Measurements from ENCODE around the gene BASP1.
A peak's percentile ranks its signal among the peaks of the same experiment; 100 is the strongest.

BASP1 gene

DNA sequence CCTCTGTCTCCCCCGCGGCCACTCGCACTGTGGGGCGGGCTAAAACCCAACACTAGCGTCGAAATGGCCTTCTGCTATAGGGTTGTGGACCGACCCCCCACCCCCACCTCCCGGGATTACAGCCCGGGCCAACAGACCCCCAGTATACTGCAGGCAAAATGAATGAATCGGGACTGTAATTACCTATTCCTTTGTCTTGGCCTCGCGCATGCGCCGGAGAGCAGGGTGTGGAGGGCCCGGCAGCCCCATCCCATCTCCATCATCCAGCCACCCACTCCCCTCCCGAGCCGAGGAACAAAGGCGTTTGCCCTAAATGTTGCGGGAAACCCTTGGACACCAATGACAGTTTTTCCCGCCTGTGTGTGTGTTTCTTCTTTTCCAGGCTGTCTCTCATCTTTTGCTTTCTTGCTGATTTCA is 1.6 kb downstream of the BASP1 start:
- H3K4me3 ChIP-seq (ENCODE audit: low read depth, low read length) = peak overlapping the region; percentile 89
- no peak for DNase-seq (ENCODE audit: low read depth)
- TF ChIP-seq POLR2A (IDR thresholded peaks at IDR 0.05; ENCODE audit: extremely low read depth, insufficient read length) = no peak
- TF ChIP-seq, protein P1, sequence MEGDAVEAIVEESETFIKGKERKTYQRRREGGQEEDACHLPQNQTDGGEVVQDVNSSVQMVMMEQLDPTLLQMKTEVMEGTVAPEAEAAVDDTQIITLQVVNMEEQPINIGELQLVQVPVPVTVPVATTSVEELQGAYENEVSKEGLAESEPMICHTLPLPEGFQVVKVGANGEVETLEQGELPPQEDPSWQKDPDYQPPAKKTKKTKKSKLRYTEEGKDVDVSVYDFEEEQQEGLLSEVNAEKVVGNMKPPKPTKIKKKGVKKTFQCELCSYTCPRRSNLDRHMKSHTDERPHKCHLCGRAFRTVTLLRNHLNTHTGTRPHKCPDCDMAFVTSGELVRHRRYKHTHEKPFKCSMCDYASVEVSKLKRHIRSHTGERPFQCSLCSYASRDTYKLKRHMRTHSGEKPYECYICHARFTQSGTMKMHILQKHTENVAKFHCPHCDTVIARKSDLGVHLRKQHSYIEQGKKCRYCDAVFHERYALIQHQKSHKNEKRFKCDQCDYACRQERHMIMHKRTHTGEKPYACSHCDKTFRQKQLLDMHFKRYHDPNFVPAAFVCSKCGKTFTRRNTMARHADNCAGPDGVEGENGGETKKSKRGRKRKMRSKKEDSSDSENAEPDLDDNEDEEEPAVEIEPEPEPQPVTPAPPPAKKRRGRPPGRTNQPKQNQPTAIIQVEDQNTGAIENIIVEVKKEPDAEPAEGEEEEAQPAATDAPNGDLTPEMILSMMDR (IDR thresholded peaks at IDR 0.05; ENCODE audit: low read depth, low read length) = no peak

DNA sequence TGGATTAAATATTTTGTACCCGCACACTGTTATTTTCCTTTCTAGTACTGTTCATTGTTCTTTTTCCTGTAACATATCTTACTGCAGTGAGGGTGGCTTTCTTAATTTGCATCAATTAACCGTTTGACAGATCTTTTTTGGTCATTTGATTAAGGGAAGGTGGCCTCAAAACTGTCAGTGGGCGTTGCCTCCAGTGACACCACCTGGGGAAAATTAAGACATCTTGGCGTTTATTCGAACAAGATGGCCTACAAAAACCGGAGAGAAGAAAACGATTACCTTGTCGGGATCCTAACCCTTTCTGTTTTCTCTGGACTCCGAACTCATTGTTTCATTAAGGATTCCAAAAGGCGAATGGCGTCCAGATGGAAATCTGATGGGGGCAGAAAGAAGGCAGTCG is 2.0 kb downstream of the BASP1 start:
- TF ChIP-seq, protein P1 (IDR thresholded peaks at IDR 0.05; ENCODE audit: low read depth, low read length) = no peak
- TF ChIP-seq, protein P2, sequence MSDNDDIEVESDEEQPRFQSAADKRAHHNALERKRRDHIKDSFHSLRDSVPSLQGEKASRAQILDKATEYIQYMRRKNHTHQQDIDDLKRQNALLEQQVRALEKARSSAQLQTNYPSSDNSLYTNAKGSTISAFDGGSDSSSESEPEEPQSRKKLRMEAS (IDR thresholded peaks at IDR 0.05; ENCODE audit: low read depth, low read length) = no peak
- TF ChIP-seq POLR2A (IDR thresholded peaks at IDR 0.05; ENCODE audit: extremely low read depth, insufficient read length) (no peak), MYC (IDR thresholded peaks at IDR 0.05; ENCODE audit: low read depth, low read length) (no peak)
- no peak for DNase-seq (ENCODE audit: low read depth)
- H3K4me3 ChIP-seq (ENCODE audit: low read depth, low read length) = peak overlapping the region; percentile 89

DNA sequence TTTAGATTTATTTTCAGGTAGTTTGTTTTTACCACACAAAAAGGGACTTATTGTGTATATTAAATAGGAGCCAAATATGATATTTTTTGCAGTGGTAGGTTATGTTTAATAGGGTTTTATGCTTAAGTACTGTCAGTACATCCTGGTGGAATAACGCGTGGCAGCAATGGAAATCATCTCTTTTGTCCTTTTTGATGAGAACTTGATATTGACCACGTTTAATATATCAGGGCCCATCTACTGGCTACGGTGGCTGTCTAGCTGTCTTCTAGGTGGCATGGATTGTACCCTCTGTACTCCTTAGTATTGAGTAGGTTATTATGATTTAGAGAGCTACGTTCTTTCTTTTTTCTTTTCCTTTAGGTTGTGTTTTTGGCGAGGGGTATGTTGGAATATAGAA is 2.6 kb downstream of the BASP1 start:
- H3K4me3 ChIP-seq (ENCODE audit: low read depth, low read length) = no peak overlapping the region

DNA sequence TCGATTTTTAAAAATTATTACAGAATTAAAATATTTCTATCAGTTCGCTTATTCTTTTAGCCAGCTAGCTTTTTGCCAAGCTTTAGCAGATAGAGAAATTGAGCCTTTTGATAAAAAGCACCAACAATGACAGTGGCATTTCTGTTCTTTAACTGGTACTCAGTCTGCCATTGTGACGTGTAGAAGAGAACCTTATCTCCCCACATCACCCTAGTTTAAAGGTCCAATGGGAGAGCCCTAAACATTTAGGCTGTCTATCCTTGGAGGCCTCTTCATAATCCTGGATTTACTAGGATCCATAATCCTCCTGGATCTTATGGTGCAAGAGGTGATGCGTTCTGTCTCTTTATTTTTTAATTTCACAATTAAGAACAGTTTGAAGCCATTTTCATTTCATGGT is 3.0 kb downstream of the BASP1 start:
- H3K4me3 ChIP-seq (ENCODE audit: low read depth, low read length) = no peak overlapping the region
- no peak for DNase-seq (ENCODE audit: low read depth)
- TF ChIP-seq, protein P1 (IDR thresholded peaks at IDR 0.05; ENCODE audit: low read depth, low read length) = no peak
- TF ChIP-seq, protein P2 (IDR thresholded peaks at IDR 0.05; ENCODE audit: low read depth, low read length) = no peak
- no peak for TF ChIP-seq POLR2A (IDR thresholded peaks at IDR 0.05; ENCODE audit: extremely low read depth, insufficient read length)
- TF ChIP-seq MYC (IDR thresholded peaks at IDR 0.05; ENCODE audit: low read depth, low read length) = no peak

More for the DNA sequence above, 2.6 kb downstream of the BASP1 start:
- TF ChIP-seq, protein P2 (IDR thresholded peaks at IDR 0.05; ENCODE audit: low read depth, low read length) = no peak
- TF ChIP-seq MYC (IDR thresholded peaks at IDR 0.05; ENCODE audit: low read depth, low read length) = no peak
- TF ChIP-seq, protein P1 (IDR thresholded peaks at IDR 0.05; ENCODE audit: low read depth, low read length) = no peak
- TF ChIP-seq POLR2A (IDR thresholded peaks at IDR 0.05; ENCODE audit: extremely low read depth, insufficient read length) = no peak
- DNase-seq (ENCODE audit: low read depth) = no peak

DNA sequence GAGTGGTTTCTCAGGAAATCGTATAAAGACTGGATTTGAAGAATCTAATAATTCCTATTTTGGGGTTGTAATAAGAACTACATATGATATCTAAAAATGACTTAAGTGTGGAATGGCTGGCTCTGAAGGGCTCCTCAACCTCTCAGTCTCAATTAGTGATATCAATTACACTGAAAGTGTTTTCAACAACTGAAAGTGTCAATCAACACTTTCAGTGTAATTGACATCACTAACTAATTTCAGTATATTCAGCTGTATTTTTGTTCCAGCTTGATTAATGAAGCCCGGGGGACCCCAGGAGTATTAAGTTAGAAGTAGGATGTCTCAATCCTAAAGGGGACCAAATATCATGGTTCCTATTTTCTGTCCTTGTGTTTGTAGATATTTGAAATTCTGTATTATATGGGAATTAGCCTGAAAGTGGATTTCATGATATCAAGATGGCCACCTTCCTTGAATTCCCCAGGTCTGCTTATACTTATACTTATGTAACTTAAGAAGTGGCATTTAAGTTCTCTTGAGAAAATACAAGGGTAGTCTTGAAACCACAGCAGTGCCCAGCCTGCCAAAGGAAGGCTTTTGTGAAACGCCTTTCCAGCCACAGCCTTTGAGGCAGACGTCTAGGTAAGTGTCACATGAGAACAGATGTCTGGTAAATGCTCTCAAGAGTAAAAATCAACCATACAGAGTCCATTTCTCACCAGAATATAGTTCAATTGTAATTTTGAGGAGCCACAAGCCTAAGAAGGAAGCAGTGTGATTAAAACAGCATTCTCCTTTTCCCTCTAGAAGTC is 4.6 kb downstream of the BASP1 start:
- DNase-seq (ENCODE audit: low read depth) = peak; percentile 21
- TF ChIP-seq, protein P2 (IDR thresholded peaks at IDR 0.05; ENCODE audit: low read depth, low read length) = no peak
- TF ChIP-seq POLR2A (IDR thresholded peaks at IDR 0.05; ENCODE audit: extremely low read depth, insufficient read length) (no peak), MYC (IDR thresholded peaks at IDR 0.05; ENCODE audit: low read depth, low read length) (no peak)
- TF ChIP-seq, protein P1 (IDR thresholded peaks at IDR 0.05; ENCODE audit: low read depth, low read length) = no peak
- no peak overlapping the region for H3K4me3 ChIP-seq (ENCODE audit: low read depth, low read length)
